ENCODE data around the gene COG5.

DNA sequence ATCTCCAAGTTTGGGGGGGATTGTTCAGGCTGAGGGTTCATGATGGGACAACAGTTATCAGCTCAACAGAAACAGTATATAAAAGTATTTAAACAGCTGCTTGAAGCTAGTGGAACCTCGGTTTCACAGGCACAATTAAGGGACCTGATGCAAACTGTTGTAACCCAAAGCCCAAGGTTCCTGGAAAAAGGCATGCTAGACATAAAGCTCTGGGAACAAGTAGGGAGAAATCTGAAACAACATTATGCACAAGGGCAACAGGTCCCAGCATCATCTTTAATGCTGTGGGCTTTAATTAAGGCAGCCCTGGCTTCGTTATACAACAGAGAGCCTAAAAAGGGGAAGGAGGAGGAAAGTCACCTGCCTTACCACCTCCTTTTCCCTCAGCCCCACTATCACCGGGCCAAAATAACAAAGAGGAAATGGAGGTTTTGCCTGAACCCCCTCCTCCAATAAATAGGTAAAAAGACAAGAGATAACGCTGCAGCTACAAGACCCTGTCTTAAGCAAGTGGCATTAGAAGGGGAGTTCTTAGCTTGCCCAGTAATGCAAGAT is 177.1 kb downstream of the COG5 start:
- TF ChIP-seq, protein P1, sequence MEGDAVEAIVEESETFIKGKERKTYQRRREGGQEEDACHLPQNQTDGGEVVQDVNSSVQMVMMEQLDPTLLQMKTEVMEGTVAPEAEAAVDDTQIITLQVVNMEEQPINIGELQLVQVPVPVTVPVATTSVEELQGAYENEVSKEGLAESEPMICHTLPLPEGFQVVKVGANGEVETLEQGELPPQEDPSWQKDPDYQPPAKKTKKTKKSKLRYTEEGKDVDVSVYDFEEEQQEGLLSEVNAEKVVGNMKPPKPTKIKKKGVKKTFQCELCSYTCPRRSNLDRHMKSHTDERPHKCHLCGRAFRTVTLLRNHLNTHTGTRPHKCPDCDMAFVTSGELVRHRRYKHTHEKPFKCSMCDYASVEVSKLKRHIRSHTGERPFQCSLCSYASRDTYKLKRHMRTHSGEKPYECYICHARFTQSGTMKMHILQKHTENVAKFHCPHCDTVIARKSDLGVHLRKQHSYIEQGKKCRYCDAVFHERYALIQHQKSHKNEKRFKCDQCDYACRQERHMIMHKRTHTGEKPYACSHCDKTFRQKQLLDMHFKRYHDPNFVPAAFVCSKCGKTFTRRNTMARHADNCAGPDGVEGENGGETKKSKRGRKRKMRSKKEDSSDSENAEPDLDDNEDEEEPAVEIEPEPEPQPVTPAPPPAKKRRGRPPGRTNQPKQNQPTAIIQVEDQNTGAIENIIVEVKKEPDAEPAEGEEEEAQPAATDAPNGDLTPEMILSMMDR (IDR thresholded peaks at IDR 0.05 in 8 of 11, conservative IDR thresholded peaks at IDR 0.05 in 3 of 11), result no peak
- TF ChIP-seq POLR2AphosphoS5 (IDR thresholded peaks at IDR 0.05) (no peak), POLR2A (IDR thresholded peaks at IDR 0.05) (no peak)
